ENCODE measurements around the gene NEUROD6.

DNA sequence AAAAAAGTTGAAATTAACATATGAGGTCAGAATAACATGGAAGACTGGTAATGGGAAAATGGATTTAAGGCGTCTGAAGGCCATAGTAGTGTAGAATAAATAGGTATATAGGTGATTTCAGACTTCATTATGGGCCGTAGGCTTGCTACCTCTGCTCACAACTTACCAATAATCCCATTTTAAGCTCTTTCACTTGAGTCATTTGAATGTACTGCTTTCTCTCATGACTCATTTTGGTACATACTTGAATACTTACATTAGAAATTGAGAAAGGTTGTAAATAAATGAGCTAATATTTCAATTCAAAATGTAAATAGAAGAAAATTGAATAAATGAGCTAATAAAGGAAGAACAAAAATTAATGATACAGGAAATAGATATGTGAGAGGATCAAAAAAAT, 42.2 kb upstream of the NEUROD6 start:
- TF ChIP-seq TAF1 (IDR thresholded peaks at IDR 0.05; ENCODE audit: low read depth) (no peak), RAD21 (conservative IDR thresholded peaks at IDR 0.05) (no peak), EP300 (conservative IDR thresholded peaks at IDR 0.05; ENCODE audit: poor library complexity, severe bottlenecking) (no peak), POLR2AphosphoS5 (IDR thresholded peaks at IDR 0.05) (no peak)
- TF ChIP-seq, protein P1, sequence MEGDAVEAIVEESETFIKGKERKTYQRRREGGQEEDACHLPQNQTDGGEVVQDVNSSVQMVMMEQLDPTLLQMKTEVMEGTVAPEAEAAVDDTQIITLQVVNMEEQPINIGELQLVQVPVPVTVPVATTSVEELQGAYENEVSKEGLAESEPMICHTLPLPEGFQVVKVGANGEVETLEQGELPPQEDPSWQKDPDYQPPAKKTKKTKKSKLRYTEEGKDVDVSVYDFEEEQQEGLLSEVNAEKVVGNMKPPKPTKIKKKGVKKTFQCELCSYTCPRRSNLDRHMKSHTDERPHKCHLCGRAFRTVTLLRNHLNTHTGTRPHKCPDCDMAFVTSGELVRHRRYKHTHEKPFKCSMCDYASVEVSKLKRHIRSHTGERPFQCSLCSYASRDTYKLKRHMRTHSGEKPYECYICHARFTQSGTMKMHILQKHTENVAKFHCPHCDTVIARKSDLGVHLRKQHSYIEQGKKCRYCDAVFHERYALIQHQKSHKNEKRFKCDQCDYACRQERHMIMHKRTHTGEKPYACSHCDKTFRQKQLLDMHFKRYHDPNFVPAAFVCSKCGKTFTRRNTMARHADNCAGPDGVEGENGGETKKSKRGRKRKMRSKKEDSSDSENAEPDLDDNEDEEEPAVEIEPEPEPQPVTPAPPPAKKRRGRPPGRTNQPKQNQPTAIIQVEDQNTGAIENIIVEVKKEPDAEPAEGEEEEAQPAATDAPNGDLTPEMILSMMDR (IDR thresholded peaks at IDR 0.05; ENCODE audit: poor library complexity, severe bottlenecking), result no peak
